GM21447 (cell line): ENCODE data around the gene PODNL1.

Source experiments
- ATAC-seq: cut with Tn5 transposase; IDR thresholded peaks from one replicate; pipeline ENCODE4 v1.9.1; 2021; ENCODE audit not compliant: unreplicated experiment

Gene PODNL1

GRCh38 chr19:13958043-13958442 lies 19.8 kb upstream of the PODNL1 start:
- ATAC-seq: no peak

GRCh38 chr19:13957051-13957450 lies 18.8 kb upstream of the PODNL1 start:
- ATAC-seq: no peak

GRCh38 chr19:13956365-13956744 lies 18.1 kb upstream of the PODNL1 start:
- ATAC-seq: no peak

- ATAC-seq: no peak
These were observed 17.6 kb upstream of the PODNL1 start for GRCh38 chr19:13955662-13956364.

- ATAC-seq: no peak
These were observed 16.0 kb upstream of the PODNL1 start for GRCh38 chr19:13954185-13954584.

- ATAC-seq: no peak
These were observed 14.8 kb upstream of the PODNL1 start for GRCh38 chr19:13952931-13953531.

GRCh38 chr19:13952154-13952930 lies 14.1 kb upstream of the PODNL1 start, which contains the start of gene DCAF15:
DCAF15 (plus strand) TSS chr19:13952509; CDS start chr19:13952513, 4 bp downstream.
- peak; percentile 98 for ATAC-seq

- ATAC-seq: peak; percentile 12
These were observed 13.6 kb upstream of the PODNL1 start for GRCh38 chr19:13951799-13952153.

GRCh38 chr19:13951043-13951442 lies 12.8 kb upstream of the PODNL1 start:
- ATAC-seq: no peak

- ATAC-seq: no peak
These were observed 8.2 kb upstream of the PODNL1 start for GRCh38 chr19:13946414-13946813.

GRCh38 chr19:13942023-13942684 lies 3.9 kb upstream of the PODNL1 start:
- no peak for ATAC-seq

- ATAC-seq: no peak
These were observed 527 bp downstream of the PODNL1 start for GRCh38 chr19:13937479-13938300.

- no peak for ATAC-seq
These were observed 2.3 kb downstream of the PODNL1 start for GRCh38 chr19:13935765-13936510.

GRCh38 chr19:13934785-13935109 lies 3.5 kb downstream of the PODNL1 start:
- ATAC-seq: no peak

GRCh38 chr19:13932911-13933393 lies 5.3 kb downstream of the PODNL1 start:
- ATAC-seq: no peak

GRCh38 chr19:13932149-13932637 lies 6.0 kb downstream of the PODNL1 start:
- no peak for ATAC-seq

- no peak for ATAC-seq
These were observed 6.6 kb downstream of the PODNL1 start for GRCh38 chr19:13931391-13932148.

GRCh38 chr19:13930402-13930801 lies 7.8 kb downstream of the PODNL1 start:
- ATAC-seq: no peak

GRCh38 chr19:13929956-13930355 lies 8.3 kb downstream of the PODNL1 start:
- no peak for ATAC-seq
